SK-N-MC (cell line): Measurements from ENCODE around the gene HSPB1.

ENCODE experiments used
- EZH2 ChIP-seq: fragments of 200-600 bp; sonication (generic); IDR thresholded peaks from one replicate; pipeline ENCODE4 v1.6.1; 2017; ENCODE audit warnings: antibody characterized with exemption
- FOXP2 ChIP-seq: optimal IDR thresholded peaks from 2 replicates; pipeline ENCODE3; 2011; ENCODE audit warnings: mild to moderate bottlenecking, moderate library complexity; ENCODE audit not compliant: insufficient read depth; ENCODE audit errors: extremely low read length, control extremely low read depth
- POLR2AphosphoS5 ChIP-seq: IDR thresholded peaks from 2 replicates; pipeline ENCODE4 v1.6.1; 2012; ENCODE audit warnings: mild to moderate bottlenecking, low read depth, low read length, borderline replicate concordance

GRCh38 chr7:76300166-76300731, 2.2 kb upstream of the HSPB1 start:
- no peak for TF ChIP-seq POLR2AphosphoS5
- no peak for TF ChIP-seq EZH2
- TF ChIP-seq FOXP2, result no peak
